ENCODE measurements around the gene AFF2. TPM values are rescaled to one million over a fixed set of nuclear protein-coding genes. Genes with fewer than 3 reads are reported as not detected.

Gene AFF2
- total RNA-seq, 1 experiment from 2014 or later = 0.02 TPM

DNA sequence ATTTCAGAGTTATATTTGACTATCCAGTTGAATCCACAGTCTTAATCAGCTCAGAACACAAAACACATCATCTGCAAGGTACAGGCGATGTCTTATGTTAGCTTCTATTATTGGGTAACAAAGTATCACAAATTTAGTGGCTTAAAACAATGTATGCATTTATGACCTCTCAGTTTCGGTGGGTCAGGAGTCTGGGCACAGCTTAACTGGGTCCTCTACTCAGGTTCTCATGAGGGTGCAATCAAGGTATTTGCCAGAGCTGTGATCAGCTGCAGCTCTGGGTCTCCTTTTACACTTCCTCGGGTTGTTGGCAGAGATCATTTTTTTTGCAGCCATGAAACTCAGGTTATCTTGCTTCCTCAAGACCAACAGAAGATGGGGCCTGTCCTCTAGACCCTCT, 505.8 kb downstream of the AFF2 start:
- DNase-seq (ENCODE audit: low spot score) = no peak

DNA sequence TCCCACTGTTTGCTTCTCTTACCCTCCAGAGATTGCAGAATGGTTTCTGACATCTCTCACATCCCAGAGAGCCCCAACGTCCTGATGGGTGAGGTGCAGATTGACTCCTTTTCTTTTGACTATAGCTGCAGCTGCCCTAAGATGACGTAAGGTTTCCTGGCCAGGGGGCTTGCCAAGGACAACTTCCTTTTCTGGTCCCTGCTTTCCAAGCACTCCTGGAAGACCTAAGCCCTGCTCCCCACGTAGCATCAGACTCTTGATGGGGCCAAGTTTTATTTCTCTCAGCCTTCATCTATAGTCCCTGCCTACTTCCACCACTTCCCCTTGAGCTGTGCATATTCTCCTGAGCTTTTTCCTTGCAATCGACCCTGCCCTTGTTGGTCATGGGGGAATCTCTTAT, 507.0 kb downstream of the AFF2 start:
- DNase-seq (ENCODE audit: low spot score) = no peak

DNA sequence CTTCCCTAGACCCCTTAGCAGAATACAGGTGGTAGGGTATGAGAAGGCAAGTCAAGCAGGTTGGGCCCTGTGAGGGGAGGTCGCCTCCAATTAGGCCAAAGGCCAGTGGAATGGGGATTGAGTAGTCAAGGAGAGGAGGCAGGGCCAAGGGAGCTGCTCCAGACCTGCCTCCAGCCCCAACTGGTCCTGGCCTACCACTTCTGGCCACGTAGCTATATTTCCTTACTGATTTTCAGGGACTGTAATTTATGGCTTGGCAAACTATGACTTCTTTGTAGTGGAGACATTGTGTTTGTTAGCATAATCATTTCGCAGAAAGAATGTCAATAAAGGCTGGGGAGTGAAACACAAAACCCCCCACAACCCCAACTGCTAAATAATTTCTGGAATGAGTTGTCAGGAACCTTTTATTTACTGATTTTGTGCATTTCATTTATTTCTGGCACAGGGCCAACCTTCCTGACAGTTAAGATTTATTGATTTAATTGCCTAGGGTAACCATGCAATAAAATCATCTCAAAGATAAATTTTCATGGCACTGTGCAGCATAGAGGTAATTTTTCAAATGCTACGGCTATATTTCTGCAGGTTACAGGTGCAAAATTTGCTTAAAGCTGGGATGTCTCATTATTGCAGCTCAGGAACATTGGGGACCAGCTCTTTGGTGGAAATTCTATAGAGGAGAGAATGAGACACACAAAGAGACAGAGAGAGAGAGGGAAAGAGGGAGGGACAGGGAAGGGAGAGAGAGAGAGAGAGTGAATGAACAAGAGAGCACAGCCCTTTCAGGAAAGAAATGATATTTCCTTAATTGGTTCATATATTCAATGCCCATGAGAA, 509.8 kb downstream of the AFF2 start:
- no peak for DNase-seq (ENCODE audit: low spot score)

DNA sequence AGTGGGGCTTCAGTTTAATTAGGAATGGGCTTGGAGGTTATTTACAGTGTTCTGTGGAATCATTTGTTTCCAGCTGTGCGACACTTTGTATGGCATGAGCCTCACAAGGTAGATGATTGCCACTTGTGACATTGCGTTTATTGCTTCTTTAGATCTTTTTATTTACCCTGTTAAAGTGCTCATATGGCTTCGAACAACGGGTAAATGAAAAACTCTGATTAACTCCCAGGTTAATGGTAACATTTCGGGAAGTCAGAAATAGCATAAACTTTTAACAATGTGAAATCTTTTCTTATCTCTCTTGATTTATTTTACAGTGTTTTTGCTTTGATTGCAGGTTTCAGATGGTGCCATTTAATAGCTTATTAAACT, 510.4 kb downstream of the AFF2 start:
- DNase-seq (ENCODE audit: low spot score) = no peak

DNA sequence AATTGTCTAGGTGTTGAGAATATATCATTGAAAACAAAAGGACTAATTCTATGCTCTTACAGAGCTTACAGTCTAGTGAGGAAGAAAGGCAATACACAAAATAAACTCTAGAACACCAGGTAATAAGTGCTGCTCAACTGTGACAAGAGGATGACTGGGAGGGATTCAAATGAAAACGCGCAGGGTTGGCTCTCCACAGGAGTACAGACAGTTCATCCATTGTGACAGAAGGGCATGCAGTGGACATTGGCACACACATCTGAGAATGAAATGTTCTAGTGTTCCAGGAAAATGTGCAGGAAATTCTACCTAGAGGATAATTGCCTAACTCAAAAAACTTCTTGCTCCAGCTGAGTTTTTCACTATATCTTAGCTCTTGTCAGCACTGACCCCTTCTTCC, 512.7 kb downstream of the AFF2 start:
- DNase-seq (ENCODE audit: low spot score) = no peak

DNA sequence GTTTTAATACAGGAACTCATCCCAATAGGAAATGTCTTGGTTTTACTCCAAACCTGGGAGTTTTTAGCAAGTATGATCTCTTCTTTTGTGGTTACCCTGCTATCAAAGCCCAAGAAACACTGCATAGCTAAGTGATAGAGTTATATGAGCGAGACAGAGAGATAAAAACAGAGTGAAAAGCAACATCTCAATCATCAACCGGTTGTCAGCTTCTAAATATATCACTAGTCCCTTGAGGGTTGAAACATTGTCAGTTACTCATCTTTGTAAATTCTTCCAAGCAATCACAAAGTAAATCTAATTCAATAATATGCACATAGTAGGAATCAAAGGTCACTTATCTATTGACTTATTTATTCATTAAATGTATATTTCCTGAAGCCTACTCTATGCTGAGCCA, 520.7 kb downstream of the AFF2 start:
- DNase-seq (ENCODE audit: low spot score) = no peak

DNA sequence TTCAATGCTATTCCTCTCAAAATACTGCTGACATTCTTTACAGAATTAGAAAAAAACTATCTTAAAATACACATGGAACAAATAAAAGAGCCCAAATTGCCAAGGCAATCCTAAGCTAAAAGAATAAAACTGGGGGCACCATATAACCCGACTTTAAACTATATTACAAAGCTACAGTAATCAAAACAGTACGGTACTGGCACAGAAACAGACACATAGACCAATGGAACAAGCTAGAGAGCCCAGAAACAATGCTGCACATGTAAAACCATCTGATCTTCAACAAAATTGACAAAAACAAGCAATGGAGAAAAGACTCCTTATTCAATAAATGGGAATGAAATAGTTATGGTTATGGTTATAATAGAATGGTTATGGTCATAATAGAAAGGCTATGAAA, 522.1 kb downstream of the AFF2 start:
- DNase-seq (ENCODE audit: low spot score) = no peak

DNA sequence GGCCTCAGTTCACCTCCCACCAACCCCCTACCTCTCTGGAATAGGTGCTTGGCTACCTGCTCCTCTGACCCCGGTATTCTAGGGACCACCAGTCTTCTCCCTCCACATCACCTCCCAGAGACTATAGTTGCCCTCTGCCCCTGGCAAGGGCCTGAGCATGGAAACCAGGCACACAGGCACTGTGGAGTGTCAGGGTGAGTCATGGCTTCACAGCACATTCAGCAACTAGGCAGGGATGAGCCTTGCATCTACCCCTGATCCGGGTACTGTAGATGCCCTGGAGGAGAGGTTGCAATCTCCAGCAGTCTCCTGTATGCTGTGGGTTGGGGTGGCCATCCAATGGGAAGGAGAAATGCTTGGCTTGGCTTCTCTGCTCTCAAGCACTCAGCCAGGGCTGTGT, 532.0 kb downstream of the AFF2 start:
- DNase-seq (ENCODE audit: low spot score) = no peak

DNA sequence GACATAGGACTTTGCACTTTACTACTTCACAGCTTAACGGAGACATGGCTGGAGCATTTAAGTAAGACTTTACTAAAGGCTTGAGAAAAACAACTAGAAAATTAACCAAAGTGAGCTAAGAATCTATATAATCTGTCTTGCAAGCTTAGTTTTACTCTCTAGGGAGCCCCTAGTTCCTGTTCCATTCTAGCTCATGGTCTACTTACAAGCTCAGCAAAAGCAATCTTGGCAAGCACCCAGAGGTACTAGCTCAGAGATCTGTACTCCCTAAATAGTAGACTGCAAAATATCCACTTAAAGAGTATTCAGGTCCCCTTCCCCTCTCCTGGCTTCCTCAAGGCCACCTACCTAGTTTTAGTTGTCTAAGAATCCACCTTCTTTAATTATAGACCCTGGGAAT, 535.7 kb downstream of the AFF2 start:
- DNase-seq (ENCODE audit: low spot score) = no peak

DNA sequence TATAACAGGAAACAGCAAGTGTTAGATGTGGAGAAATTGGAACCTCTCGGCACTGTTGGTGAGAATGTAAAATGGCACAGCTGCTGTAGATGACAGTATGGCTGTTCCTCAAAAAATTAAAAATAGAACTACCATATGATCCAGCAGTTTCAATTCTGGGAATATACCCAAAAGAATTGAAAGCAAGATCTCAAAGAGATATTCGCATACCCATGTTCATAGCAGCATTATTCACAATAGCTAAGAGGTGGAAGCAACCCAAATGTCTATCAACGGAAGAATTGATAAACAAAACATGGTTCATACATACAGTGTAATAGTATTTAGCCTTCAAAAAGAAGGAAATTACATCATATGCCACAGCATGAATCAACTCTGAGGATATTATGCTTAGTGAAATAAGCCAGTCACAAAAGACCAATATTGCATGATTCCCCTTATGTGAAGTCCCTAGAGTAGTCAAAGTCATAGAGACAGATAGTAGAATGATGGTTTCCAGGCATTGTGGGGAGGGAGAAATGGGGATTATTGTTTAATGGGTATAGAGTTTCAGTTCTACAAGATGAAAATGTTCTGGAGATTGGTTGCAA, 537.0 kb downstream of the AFF2 start:
- no peak for DNase-seq (ENCODE audit: low spot score)

DNA sequence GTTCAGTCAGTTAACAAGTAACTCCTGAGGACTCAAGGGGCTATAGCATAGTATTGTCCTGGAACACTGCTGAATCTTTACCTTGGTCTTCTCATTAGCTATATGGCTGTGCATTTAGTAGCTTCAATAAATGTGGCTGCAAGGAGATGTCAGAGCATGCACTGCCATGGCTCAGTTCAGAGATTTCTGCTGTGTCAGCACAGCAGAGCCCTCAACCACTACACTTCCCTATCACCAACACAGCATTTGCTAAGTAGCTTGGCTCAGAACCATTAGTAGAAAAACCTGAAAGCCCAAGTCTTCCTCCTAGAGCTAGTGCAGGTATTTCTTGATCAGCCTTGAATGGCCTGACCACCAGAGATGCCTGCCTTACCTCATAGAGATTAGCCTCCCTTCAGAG, 538.6 kb downstream of the AFF2 start:
- DNase-seq (ENCODE audit: low spot score) = no peak

DNA sequence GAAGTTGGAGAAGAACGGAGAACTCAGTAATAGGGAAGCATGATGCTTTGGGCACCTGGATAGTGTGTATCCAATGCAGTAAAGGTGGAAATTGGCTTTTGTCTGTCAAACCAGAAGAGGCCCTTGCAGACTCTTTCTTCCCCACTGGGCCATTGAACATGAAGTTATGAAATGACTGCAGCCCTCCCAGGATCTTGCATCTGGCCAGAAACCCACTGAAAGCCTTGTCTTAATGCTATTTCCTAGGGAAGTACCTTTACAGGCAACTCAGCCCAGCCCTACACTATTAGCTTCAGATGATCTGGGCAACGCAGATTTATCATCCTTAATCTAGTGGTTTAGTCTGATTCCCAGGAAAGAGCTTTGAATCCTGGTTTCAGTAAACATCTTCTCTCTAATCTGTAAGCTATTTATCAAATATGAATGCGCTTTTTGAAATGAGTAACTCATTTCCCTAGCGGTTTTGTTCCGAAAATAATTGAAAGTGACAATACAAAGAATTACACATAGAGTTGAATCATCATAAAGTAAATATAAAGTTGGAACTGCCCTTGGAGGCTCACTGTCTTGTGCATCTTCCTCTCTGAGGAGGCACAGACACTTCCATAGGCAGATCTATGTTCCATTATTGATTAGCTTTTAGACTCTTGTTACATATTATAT, 540.6 kb downstream of the AFF2 start:
- peak; percentile 52 for DNase-seq (ENCODE audit: low spot score)

DNA sequence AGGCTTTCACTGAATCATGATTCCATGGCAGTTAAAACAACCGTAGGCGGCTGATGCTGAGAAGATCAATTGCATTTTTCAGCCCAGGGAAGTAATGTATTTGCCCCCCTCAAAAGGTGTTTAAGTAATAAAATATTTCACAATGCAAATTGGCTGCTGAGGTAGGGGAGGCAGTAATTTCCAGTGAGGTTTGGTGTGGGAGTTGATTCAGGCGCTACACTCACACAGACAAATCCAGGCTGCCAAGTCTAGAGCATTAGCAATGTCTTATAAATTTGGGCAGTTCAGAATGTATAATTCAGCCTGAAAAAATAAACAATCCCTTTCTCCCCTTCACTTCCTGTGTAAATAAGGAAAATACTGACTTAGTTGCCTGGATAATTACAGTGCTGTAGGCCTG, 543.0 kb downstream of the AFF2 start:
- DNase-seq (ENCODE audit: low spot score) = no peak

DNA sequence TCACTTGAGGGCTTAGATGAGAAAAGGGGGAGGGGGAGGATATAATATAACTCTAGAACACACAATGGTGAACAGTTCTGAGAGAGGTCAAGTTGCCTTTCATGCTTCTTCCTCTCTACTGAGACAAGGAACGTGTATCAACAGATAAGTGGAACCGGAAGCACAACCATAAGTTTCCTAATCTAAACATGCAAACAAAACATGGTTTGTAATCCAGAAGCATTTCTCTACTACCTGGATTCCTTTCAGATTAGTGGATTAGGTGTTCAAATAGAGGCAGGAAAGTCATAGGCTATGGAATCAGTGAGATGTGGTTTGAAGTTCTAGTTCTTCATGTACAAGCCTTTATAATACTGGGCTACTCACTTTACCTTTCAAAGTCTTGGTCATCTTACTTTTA, 544.1 kb downstream of the AFF2 start:
- no peak for DNase-seq (ENCODE audit: low spot score)

DNA sequence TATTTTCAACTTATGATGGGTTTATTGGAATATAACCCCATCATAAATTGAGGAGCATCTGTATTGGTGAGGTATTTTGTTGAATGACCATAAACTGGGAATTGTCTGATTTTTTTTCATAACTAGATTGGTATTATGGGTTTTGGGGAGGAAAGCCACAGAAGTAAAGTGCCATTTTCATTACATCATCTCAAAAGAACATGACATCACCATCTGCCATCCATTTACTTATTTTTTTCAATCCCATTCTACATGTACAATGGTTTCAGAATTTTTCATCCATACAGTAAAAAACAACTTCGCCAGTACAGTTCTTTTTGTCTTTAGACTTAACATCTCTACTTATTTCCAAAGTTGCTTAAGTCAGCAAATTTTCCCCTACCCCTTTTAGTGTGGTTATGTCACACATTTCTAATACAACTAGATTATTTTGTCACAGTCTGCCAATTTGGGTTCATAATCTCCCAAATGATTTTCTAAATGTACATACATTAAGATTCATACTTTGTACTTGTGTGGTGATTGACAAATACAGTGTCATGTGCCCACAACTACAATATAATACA, 545.3 kb downstream of the AFF2 start:
- no peak for DNase-seq (ENCODE audit: low spot score)
